GM06990 (cell line): ENCODE measurements around the gene RASD1.

Source experiments
- DNase-seq: peaks from one replicate; pipeline ENCODE4 v3.0.0-alpha.2; 2011; ENCODE audit not compliant: insufficient read length; ENCODE audit errors: extremely low read depth
- H3K27me3 ChIP-seq: replicated peaks from 2 replicates; pipeline ENCODE4 v1.6.0; 2011; ENCODE audit warnings: low read length; ENCODE audit not compliant: control insufficient read depth, insufficient read depth
- H3K36me3 ChIP-seq: 2 replicates; pipeline ENCODE4 v1.5.1; 2011; ENCODE audit warnings: low read length; ENCODE audit not compliant: control insufficient read depth, insufficient read depth
- H3K4me3 ChIP-seq: replicated peaks from 2 replicates; pipeline ENCODE4 v1.5.1; 2011; ENCODE audit warnings: low read depth, mild to moderate bottlenecking, control low read depth, low read length
- CTCF ChIP-seq: IDR thresholded peaks from 2 replicates; pipeline ENCODE4 v1.5.1; 2011; ENCODE audit warnings: low read length, control low read depth, mild to moderate bottlenecking, inconsistent platforms; ENCODE audit not compliant: insufficient read depth, poor library complexity, severe bottlenecking

RASD1 gene

GRCh38 chr17:17479209-17479608 is 17.0 kb downstream of the RASD1 start:
- no peak for DNase-seq
- TF ChIP-seq CTCF, result no peak
- Histone ChIP-seq H3K36me3 (no peaks in the 10 kb centered on the region; the same call in 1 of the 2 replicates), H3K4me3 (no peak overlapping the region), H3K27me3 (no peaks in the 10 kb centered on the region)

GRCh38 chr17:17476865-17477467 is 19.2 kb downstream of the RASD1 start, which contains the start of gene MED9:
TSS of gene MED9 (plus strand) at chr17:17477000. CDS start at chr17:17477042, 42 bp downstream.
- no peak for TF ChIP-seq CTCF
- peak within 1 kb of the TSS; percentile 97 for H3K4me3 ChIP-seq
- DNase-seq, result peak; percentile 92

GRCh38 chr17:17474341-17474740 is 21.9 kb downstream of the RASD1 start:
- no peak for DNase-seq
- Histone ChIP-seq H3K27me3 (no peaks in the 10 kb centered on the region; the same call in 1 of the 2 replicates), H3K36me3 (no peaks in the 10 kb centered on the region), H3K4me3 (no peak overlapping the region)
- TF ChIP-seq CTCF, result no peak

More at GRCh38 chr17:17476865-17477467, 19.2 kb downstream of the RASD1 start, which contains the start of gene MED9:
- Histone ChIP-seq H3K36me3 (no peaks in the 10 kb centered on the region; the same call in 1 of the 2 replicates), H3K27me3 (no peaks in the 10 kb centered on the region; the same call in 1 of the 2 replicates)

- Histone ChIP-seq H3K4me3 (no peak overlapping the region), H3K27me3 (no peaks in the 10 kb centered on the region; the same call in 1 of the 2 replicates), H3K36me3 (no peaks in the 10 kb centered on the region)
- no peak for TF ChIP-seq CTCF
- no peak for DNase-seq
These were observed 23.8 kb downstream of the RASD1 start for GRCh38 chr17:17472333-17472920.

- no peak for DNase-seq
- no peak for TF ChIP-seq CTCF
- Histone ChIP-seq H3K4me3 (no peak overlapping the region), H3K27me3 (no peaks in the 10 kb centered on the region; the same call in 1 of the 2 replicates), H3K36me3 (no peaks in the 10 kb centered on the region)
These were observed 26.2 kb downstream of the RASD1 start for GRCh38 chr17:17469996-17470395.
